IMR-90 (cell line): ENCODE results near the gene PSMD14.

Source experiments
- CHD1 ChIP-seq: IDR thresholded peaks from 2 replicates; pipeline ENCODE4 v1.6.1; 2012; ENCODE audit warnings: low read depth, low read length, improper control_type of control experiment
- FOS ChIP-seq: fragments of 150-350 bp; IDR thresholded peaks from 2 replicates; pipeline ENCODE4 v1.6.1; 2016; ENCODE audit warnings: low read depth, low read length
- MAFK ChIP-seq: IDR thresholded peaks from 2 replicates; pipeline ENCODE4 v1.6.1; 2012; ENCODE audit warnings: low read depth, low read length, improper control_type of control experiment
- POLR2A ChIP-seq: IDR thresholded peaks from 2 replicates; pipeline ENCODE4 v1.6.1; 2012; ENCODE audit warnings: mild to moderate bottlenecking, low read depth, low read length
- RAD21 ChIP-seq: IDR thresholded peaks from 2 replicates; pipeline ENCODE4 v1.6.1; 2012; ENCODE audit warnings: low read length, improper control_type of control experiment
- RCOR1 ChIP-seq: IDR thresholded peaks from 2 replicates; pipeline ENCODE4 v1.6.1; 2012; ENCODE audit warnings: mild to moderate bottlenecking, low read length, improper control_type of control experiment; ENCODE audit not compliant: insufficient replicate concordance
- RFX5 ChIP-seq: IDR thresholded peaks from 2 replicates; pipeline ENCODE4 v1.8.0; 2012; ENCODE audit warnings: low read depth, mild to moderate bottlenecking, low read length, moderate library complexity
- SMC3 ChIP-seq: fragments of 150-350 bp; IDR thresholded peaks from 2 replicates; pipeline ENCODE4 v1.6.1; 2016; ENCODE audit warnings: low read depth, mild to moderate bottlenecking, antibody characterized with exemption, low read length, moderate library complexity
- USF2 ChIP-seq: fragments of 150-350 bp; IDR thresholded peaks from 2 replicates; pipeline ENCODE4 v1.6.1; 2017; ENCODE audit warnings: mild to moderate bottlenecking, antibody characterized with exemption, low read length, low read depth
- TF ChIP-seq, protein P1 (sequence below): conservative IDR thresholded peaks from 2 replicates; pipeline ENCODE4 v1.5.1; 2012; ENCODE audit warnings: mild to moderate bottlenecking, low read depth, low read length, improper control_type of control experiment
- TF ChIP-seq, protein P2 (sequence below): fragments of 150-350 bp; IDR thresholded peaks from 2 replicates; pipeline ENCODE4 v1.6.1; 2016; ENCODE audit warnings: low read depth, mild to moderate bottlenecking, low read length, moderate library complexity, borderline replicate concordance

GRCh38 chr2:161406316-161406715 is 98.1 kb downstream of the PSMD14 start:
- TF ChIP-seq, protein P1, sequence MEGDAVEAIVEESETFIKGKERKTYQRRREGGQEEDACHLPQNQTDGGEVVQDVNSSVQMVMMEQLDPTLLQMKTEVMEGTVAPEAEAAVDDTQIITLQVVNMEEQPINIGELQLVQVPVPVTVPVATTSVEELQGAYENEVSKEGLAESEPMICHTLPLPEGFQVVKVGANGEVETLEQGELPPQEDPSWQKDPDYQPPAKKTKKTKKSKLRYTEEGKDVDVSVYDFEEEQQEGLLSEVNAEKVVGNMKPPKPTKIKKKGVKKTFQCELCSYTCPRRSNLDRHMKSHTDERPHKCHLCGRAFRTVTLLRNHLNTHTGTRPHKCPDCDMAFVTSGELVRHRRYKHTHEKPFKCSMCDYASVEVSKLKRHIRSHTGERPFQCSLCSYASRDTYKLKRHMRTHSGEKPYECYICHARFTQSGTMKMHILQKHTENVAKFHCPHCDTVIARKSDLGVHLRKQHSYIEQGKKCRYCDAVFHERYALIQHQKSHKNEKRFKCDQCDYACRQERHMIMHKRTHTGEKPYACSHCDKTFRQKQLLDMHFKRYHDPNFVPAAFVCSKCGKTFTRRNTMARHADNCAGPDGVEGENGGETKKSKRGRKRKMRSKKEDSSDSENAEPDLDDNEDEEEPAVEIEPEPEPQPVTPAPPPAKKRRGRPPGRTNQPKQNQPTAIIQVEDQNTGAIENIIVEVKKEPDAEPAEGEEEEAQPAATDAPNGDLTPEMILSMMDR: no peak
- no peak for TF ChIP-seq POLR2A
- no peak for TF ChIP-seq MAFK
- TF ChIP-seq RAD21: no peak
- TF ChIP-seq SMC3: no peak
- TF ChIP-seq RCOR1: no peak
- no peak for TF ChIP-seq USF2
- no peak for TF ChIP-seq RFX5
- no peak for TF ChIP-seq FOS
- no peak for TF ChIP-seq CHD1
- TF ChIP-seq, protein P2, sequence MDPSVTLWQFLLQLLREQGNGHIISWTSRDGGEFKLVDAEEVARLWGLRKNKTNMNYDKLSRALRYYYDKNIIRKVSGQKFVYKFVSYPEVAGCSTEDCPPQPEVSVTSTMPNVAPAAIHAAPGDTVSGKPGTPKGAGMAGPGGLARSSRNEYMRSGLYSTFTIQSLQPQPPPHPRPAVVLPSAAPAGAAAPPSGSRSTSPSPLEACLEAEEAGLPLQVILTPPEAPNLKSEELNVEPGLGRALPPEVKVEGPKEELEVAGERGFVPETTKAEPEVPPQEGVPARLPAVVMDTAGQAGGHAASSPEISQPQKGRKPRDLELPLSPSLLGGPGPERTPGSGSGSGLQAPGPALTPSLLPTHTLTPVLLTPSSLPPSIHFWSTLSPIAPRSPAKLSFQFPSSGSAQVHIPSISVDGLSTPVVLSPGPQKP: no peak
